A673 (cell line): ENCODE results near the gene CFAP99. TPM values are rescaled to one million over a fixed set of nuclear protein-coding genes. Genes with fewer than 3 reads are reported as not detected.

Experiments
- BruUV-seq: library from RNA; stranded (reverse); fragments of 400-500 nt; replicated peaks from 2 replicates; lab custom pipeline; 2021; lab: Mats Ljungman, UMichigan
- CTCF ChIA-PET: fragments of 300-600 bp; sonication (Branson Sonifier 250); formaldehyde crosslinking; loops from one replicate; lab custom pipeline; 2022; ENCODE audit warnings: antibody characterized with exemption; lab: Charles Lee
- POLR2A ChIA-PET: fragments of 300-600 bp; sonication (Branson Sonifier 250); formaldehyde crosslinking; loops from one replicate; lab custom pipeline; 2022; ENCODE audit warnings: antibody characterized with exemption; ENCODE audit not compliant: low non-redundant PET; lab: Charles Lee
- DNase-seq: peaks from one replicate; pipeline ENCODE4 v3.0.0-alpha.2; 2015; ENCODE audit warnings: low spot score
- H3K27ac ChIP-seq: fragments of 200-600 bp; sonication (generic); 2 replicates; pipeline ENCODE4 v1.5.1; 2016; ENCODE audit warnings: mixed run types, low read depth, mild to moderate bottlenecking, mixed read lengths, antibody characterized with exemption, low read length; ENCODE audit not compliant: poor library complexity, severe bottlenecking
- H3K27me3 ChIP-seq: fragments of 200-600 bp; sonication (generic); replicated peaks from 2 replicates; pipeline ENCODE4 v1.6.1; 2017; ENCODE audit warnings: mixed run types, low read depth, mild to moderate bottlenecking, mixed read lengths, antibody characterized with exemption, low read length; ENCODE audit not compliant: insufficient read depth, poor library complexity
- H3K36me3 ChIP-seq: fragments of 200-600 bp; sonication (generic); 2 replicates; pipeline ENCODE4 v1.6.1; 2016; ENCODE audit warnings: mixed run types, mild to moderate bottlenecking, mixed read lengths, antibody characterized with exemption, low read length; ENCODE audit not compliant: insufficient read depth, poor library complexity, severe bottlenecking
- H3K4me1 ChIP-seq: fragments of 200-600 bp; sonication (generic); 2 replicates; pipeline ENCODE4 v1.6.1; 2017; ENCODE audit warnings: mixed run types, mild to moderate bottlenecking, mixed read lengths, antibody characterized with exemption, low read length; ENCODE audit not compliant: insufficient read depth, poor library complexity, severe bottlenecking
- H3K4me3 ChIP-seq: fragments of 200-600 bp; sonication (generic); 2 replicates; pipeline ENCODE4 v1.5.1; 2016; ENCODE audit warnings: low read depth, mixed run types, mild to moderate bottlenecking, mixed read lengths, low read length; ENCODE audit not compliant: poor library complexity, severe bottlenecking
- H3K9me3 ChIP-seq: fragments of 200-600 bp; sonication (generic); 2 replicates; pipeline ENCODE4 v1.6.1; 2016; ENCODE audit warnings: mixed run types, low read depth, mild to moderate bottlenecking, mixed read lengths, antibody characterized with exemption, low read length; ENCODE audit not compliant: poor library complexity, severe bottlenecking
- CTCF ChIP-seq: fragments of 300-800, 200-600 bp; sonication (generic); conservative IDR thresholded peaks from 2 replicates; pipeline ENCODE4 v1.5.1; 2017; ENCODE audit warnings: low read depth, mild to moderate bottlenecking, antibody characterized with exemption, low read length, moderate library complexity, mixed read lengths
- EZH2 ChIP-seq: fragments of 200-600 bp; sonication (generic); IDR thresholded peaks from 2 replicates; pipeline ENCODE4 v1.6.1; 2017; ENCODE audit warnings: borderline replicate concordance, low read depth, mild to moderate bottlenecking, mixed read lengths, antibody characterized with exemption, low read length; ENCODE audit not compliant: poor library complexity, severe bottlenecking
- intact Hi-C: fragments of 100-400 bp; cut with micrococcal nuclease; formaldehyde crosslinking; loops from one replicate; pipeline ENCODE4 v1.10.0; 2022; ENCODE audit not compliant: unreplicated experiment
- total RNA-seq: library from RNA; stranded (reverse); gene quantifications from 2 replicates; pipeline ENCODE4 v1.2.3, GENCODE V29; 2021

CFAP99 gene
- total RNA-seq, 1 experiment from 2014 or later = not detected

- BruUV-seq = no TSS peak
- no peak overlapping the region for H3K27ac ChIP-seq
- H3K4me3 ChIP-seq = no peak overlapping the region
- H3K9me3 ChIP-seq = no peaks in the 10 kb centered on the region
- POLR2A ChIA-PET = no interaction called here
- DNase-seq = no peak
- no peaks in the 10 kb centered on the region for H3K36me3 ChIP-seq
- H3K27me3 ChIP-seq = no peaks in the 10 kb centered on the region
- intact Hi-C loops = loop anchor here (10.0 kb wide), 1 partner anchor 147 kb away; the partner anchor contains the start of gene MXD4
- H3K4me1 ChIP-seq = peaks cover 26% of the 10 kb centered on the region
- TF ChIP-seq EZH2 (no peak), CTCF (no peak)
- CTCF ChIA-PET = interaction anchor here (1.3 to 1.6 kb wide), 2 partner anchors 13 to 30 kb away, joined by 5 to 6 read pairs; no protein-coding TSS in a partner anchor
Observed at GRCh38 chr4:2411786-2412510, 6.8 kb upstream of the CFAP99 start.

GRCh38 chr4:2412534-2412884 lies 6.2 kb upstream of the CFAP99 start:
- CTCF ChIA-PET = interaction anchor here (1.3 to 1.6 kb wide), 2 partner anchors 12 to 29 kb away, joined by 5 to 6 read pairs; no protein-coding TSS in a partner anchor
- intact Hi-C loops = loop anchor here (10.0 kb wide), 1 partner anchor 148 kb away; the partner anchor contains the start of gene MXD4
- TF ChIP-seq CTCF (no peak), EZH2 (no peak)
- Histone ChIP-seq H3K36me3 (no peaks in the 10 kb centered on the region), H3K4me1 (peaks cover 27% of the 10 kb centered on the region), H3K4me3 (peak overlapping the region; percentile 38), H3K27me3 (peaks cover 2% of the 10 kb centered on the region), H3K9me3 (no peaks in the 10 kb centered on the region), H3K27ac (peak overlapping the region; percentile 81)
- POLR2A ChIA-PET = no interaction called here
- no TSS peak for BruUV-seq
- no peak for DNase-seq

- no peaks in the 10 kb centered on the region for H3K9me3 ChIP-seq
- ChIA-PET POLR2A (no interaction called here), CTCF (interaction anchor here (1.3 to 1.6 kb wide), 2 partner anchors 11 to 29 kb away, joined by 5 to 6 read pairs; no protein-coding TSS in a partner anchor)
- BruUV-seq = TSS peak; percentile 56
- H3K27me3 ChIP-seq = peaks cover 6% of the 10 kb centered on the region
- H3K27ac ChIP-seq = peak overlapping the region; percentile 81
- peak overlapping the region; percentile 38 for H3K4me3 ChIP-seq
- TF ChIP-seq EZH2 (no peak), CTCF (peak; percentile 71)
- intact Hi-C loops = loop anchor here (10.0 kb wide), 1 partner anchor 148 kb away; the partner anchor contains the start of gene MXD4
- no peaks in the 10 kb centered on the region for H3K36me3 ChIP-seq
- H3K4me1 ChIP-seq = peaks cover 27% of the 10 kb centered on the region
- peak; percentile 94 for DNase-seq
Observed at GRCh38 chr4:2412885-2413716, 5.7 kb upstream of the CFAP99 start.
